Measurements from ENCODE around the gene CCDC24. TPM values are rescaled to one million over a fixed set of nuclear protein-coding genes. Genes with fewer than 3 reads are reported as not detected.

The CCDC24 gene
- total and polyA plus RNA-seq, 2 of the 13 experiments (the other 11 are each of a cell fraction or from before 2014, with no cell fraction given) = 1.4 to 2.9 TPM

DNA sequence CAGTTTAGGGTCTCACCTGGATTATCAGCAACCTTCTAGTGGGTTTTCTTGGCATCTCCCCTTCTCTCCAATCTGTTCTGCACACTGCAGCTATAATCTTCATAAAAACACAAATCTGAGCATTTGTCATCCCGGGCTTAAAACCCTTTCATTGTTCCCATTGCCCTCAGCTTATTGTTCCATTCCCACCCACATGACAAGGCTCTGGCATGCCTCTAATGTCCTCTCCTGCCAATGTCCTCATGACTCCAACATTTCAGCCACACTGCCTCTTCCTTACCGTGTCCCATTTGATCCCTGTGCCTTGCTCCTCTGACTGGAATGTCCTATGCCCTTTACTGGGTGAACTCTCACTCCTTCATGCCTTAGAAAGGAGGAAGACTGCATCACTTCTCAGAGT, 29.1 kb upstream of the CCDC24 start:
- H3K4me1 ChIP-seq (ENCODE audit: insufficient read depth, low read length) = no peaks in the 10 kb centered on the region
- ATAC-seq = no peak
- H3K4me2 ChIP-seq (ENCODE audit: low read depth, low read length) = no peak overlapping the region
- H3K27ac ChIP-seq (ENCODE audit: extremely low read length, insufficient read depth, low read length) = no peak overlapping the region
- intact Hi-C loops (cut with micrococcal nuclease; ENCODE audit: unreplicated experiment) (no loop called here), in situ Hi-C loops (cut with HindIII; ENCODE audit: extremely low pct_ligation_motif_present, low pct_unique_long_range_greater_than_20kb) (no loop called here)
- no peak for DNase-seq (ENCODE audit: low spot score)
- ChIA-PET POLR2A (no interaction called here), CTCF (ENCODE audit: low intra/inter-chr PET ratio, low total read pairs) (no interaction called here)
- H3K36me3 ChIP-seq (replicated peaks in 1 of 2; ENCODE audit: control insufficient read depth in 1 of 2, insufficient read depth in 2 of 2, low read length in 2 of 2) = peaks cover 7 to 18% of the 10 kb centered on the region in 2 experiments; a peak in 4 of 5 replicates
- 90% methylated on average over 2 of the region's 2 CpGs for WGBS (ENCODE audit: low lambda C conversion rate)
- no TSS peak for BruUV-seq (replicated peaks)
- no peaks in the 10 kb centered on the region for H3K79me2 ChIP-seq (ENCODE audit: insufficient read depth, low read length)
- no peak for FAIRE-seq
- no peaks in the 10 kb centered on the region for H4K20me1 ChIP-seq (ENCODE audit: insufficient read depth, low read length)
- H3K4me3 ChIP-seq (replicated peaks in 1 of 3; ENCODE audit: insufficient read depth in 1 of 3, low read depth in 2 of 3, low read length in 3 of 3) = no peak overlapping the region
- H2AFZ ChIP-seq (ENCODE audit: low read length) = no peak overlapping the region
- no peaks in the 10 kb centered on the region for H3K27me3 ChIP-seq (ENCODE audit: control insufficient read depth in 1 of 2, insufficient read depth in 2 of 2, low read length in 2 of 2)
- H3K9ac ChIP-seq (ENCODE audit: insufficient read depth, low read depth, low read length) = no peak overlapping the region
- H3K9me3 ChIP-seq (ENCODE audit: low read length) = no peaks in the 10 kb centered on the region
- TF ChIP-seq, protein P1, sequence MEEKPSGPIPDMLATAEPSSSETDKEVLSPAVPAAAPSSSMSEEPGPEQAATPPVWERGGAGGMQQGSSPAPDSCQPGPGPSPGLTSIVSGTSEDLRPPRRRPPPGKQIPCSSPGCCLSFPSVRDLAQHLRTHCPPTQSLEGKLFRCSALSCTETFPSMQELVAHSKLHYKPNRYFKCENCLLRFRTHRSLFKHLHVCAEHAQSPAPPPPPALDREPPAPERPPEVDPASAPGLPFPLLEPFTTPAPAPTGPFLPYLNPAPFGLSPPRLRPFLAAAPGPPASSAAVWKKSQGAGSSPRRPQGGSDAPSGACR (CRISPR knock-in tag; IDR thresholded peaks at IDR 0.05) = no peak
- TF ChIP-seq, protein P2, sequence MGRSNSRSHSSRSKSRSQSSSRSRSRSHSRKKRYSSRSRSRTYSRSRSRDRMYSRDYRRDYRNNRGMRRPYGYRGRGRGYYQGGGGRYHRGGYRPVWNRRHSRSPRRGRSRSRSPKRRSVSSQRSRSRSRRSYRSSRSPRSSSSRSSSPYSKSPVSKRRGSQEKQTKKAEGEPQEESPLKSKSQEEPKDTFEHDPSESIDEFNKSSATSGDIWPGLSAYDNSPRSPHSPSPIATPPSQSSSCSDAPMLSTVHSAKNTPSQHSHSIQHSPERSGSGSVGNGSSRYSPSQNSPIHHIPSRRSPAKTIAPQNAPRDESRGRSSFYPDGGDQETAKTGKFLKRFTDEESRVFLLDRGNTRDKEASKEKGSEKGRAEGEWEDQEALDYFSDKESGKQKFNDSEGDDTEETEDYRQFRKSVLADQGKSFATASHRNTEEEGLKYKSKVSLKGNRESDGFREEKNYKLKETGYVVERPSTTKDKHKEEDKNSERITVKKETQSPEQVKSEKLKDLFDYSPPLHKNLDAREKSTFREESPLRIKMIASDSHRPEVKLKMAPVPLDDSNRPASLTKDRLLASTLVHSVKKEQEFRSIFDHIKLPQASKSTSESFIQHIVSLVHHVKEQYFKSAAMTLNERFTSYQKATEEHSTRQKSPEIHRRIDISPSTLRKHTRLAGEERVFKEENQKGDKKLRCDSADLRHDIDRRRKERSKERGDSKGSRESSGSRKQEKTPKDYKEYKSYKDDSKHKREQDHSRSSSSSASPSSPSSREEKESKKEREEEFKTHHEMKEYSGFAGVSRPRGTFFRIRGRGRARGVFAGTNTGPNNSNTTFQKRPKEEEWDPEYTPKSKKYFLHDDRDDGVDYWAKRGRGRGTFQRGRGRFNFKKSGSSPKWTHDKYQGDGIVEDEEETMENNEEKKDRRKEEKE (IDR thresholded peaks at IDR 0.05) = no peak
- TF ChIP-seq MED8 (CRISPR knock-in tag; IDR thresholded peaks at IDR 0.05; ENCODE audit: insufficient replicate concordance) = no peak
- TF ChIP-seq REXO4 (CRISPR knock-in tag; IDR thresholded peaks at IDR 0.05; ENCODE audit: borderline replicate concordance) = no peak
- no peak for TF ChIP-seq ATF1 (CRISPR knock-in tag; IDR thresholded peaks at IDR 0.05)
- TF ChIP-seq, protein P3, sequence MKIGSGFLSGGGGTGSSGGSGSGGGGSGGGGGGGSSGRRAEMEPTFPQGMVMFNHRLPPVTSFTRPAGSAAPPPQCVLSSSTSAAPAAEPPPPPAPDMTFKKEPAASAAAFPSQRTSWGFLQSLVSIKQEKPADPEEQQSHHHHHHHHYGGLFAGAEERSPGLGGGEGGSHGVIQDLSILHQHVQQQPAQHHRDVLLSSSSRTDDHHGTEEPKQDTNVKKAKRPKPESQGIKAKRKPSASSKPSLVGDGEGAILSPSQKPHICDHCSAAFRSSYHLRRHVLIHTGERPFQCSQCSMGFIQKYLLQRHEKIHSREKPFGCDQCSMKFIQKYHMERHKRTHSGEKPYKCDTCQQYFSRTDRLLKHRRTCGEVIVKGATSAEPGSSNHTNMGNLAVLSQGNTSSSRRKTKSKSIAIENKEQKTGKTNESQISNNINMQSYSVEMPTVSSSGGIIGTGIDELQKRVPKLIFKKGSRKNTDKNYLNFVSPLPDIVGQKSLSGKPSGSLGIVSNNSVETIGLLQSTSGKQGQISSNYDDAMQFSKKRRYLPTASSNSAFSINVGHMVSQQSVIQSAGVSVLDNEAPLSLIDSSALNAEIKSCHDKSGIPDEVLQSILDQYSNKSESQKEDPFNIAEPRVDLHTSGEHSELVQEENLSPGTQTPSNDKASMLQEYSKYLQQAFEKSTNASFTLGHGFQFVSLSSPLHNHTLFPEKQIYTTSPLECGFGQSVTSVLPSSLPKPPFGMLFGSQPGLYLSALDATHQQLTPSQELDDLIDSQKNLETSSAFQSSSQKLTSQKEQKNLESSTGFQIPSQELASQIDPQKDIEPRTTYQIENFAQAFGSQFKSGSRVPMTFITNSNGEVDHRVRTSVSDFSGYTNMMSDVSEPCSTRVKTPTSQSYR (CRISPR knock-in tag; IDR thresholded peaks at IDR 0.05; ENCODE audit: borderline replicate concordance) = no peak
- no peak for TF ChIP-seq ZNF598 (CRISPR knock-in tag; IDR thresholded peaks at IDR 0.05; ENCODE audit: borderline replicate concordance)
- TF ChIP-seq ZNF274 (CRISPR knock-in tag; IDR thresholded peaks at IDR 0.05) = no peak
- TF ChIP-seq ZNF713 (CRISPR knock-in tag; IDR thresholded peaks at IDR 0.05) = no peak
- TF ChIP-seq SAP130 (CRISPR knock-in tag; IDR thresholded peaks at IDR 0.05; ENCODE audit: low read depth) = no peak
- TF ChIP-seq ZNF33B (CRISPR knock-in tag; IDR thresholded peaks at IDR 0.05) = no peak
- TF ChIP-seq HNF4A (CRISPR knock-in tag; IDR thresholded peaks at IDR 0.05) = no peak
- TF ChIP-seq HCFC1 (IDR thresholded peaks at IDR 0.05; ENCODE audit: low read depth, low read length) = no peak
- no peak for TF ChIP-seq ZSCAN20 (CRISPR knock-in tag; IDR thresholded peaks at IDR 0.05; ENCODE audit: borderline replicate concordance)
- TF ChIP-seq FLYWCH1 (CRISPR knock-in tag; IDR thresholded peaks at IDR 0.05) = no peak
- TF ChIP-seq, protein P4, sequence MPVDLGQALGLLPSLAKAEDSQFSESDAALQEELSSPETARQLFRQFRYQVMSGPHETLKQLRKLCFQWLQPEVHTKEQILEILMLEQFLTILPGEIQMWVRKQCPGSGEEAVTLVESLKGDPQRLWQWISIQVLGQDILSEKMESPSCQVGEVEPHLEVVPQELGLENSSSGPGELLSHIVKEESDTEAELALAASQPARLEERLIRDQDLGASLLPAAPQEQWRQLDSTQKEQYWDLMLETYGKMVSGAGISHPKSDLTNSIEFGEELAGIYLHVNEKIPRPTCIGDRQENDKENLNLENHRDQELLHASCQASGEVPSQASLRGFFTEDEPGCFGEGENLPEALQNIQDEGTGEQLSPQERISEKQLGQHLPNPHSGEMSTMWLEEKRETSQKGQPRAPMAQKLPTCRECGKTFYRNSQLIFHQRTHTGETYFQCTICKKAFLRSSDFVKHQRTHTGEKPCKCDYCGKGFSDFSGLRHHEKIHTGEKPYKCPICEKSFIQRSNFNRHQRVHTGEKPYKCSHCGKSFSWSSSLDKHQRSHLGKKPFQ (CRISPR knock-in tag; IDR thresholded peaks at IDR 0.05; ENCODE audit: insufficient replicate concordance) = no peak
- no peak for TF ChIP-seq ZNF607 (CRISPR knock-in tag; IDR thresholded peaks at IDR 0.05; ENCODE audit: borderline replicate concordance)
- TF ChIP-seq ZNF883 (CRISPR knock-in tag; IDR thresholded peaks at IDR 0.05; ENCODE audit: not compliant biosample characterization) = no peak
- TF ChIP-seq GLI4 (CRISPR knock-in tag; IDR thresholded peaks at IDR 0.05; ENCODE audit: borderline replicate concordance) = no peak

Measured in HepG2 (cell line).